ENCODE data around the gene TEKT5.

Gene TEKT5

DNA sequence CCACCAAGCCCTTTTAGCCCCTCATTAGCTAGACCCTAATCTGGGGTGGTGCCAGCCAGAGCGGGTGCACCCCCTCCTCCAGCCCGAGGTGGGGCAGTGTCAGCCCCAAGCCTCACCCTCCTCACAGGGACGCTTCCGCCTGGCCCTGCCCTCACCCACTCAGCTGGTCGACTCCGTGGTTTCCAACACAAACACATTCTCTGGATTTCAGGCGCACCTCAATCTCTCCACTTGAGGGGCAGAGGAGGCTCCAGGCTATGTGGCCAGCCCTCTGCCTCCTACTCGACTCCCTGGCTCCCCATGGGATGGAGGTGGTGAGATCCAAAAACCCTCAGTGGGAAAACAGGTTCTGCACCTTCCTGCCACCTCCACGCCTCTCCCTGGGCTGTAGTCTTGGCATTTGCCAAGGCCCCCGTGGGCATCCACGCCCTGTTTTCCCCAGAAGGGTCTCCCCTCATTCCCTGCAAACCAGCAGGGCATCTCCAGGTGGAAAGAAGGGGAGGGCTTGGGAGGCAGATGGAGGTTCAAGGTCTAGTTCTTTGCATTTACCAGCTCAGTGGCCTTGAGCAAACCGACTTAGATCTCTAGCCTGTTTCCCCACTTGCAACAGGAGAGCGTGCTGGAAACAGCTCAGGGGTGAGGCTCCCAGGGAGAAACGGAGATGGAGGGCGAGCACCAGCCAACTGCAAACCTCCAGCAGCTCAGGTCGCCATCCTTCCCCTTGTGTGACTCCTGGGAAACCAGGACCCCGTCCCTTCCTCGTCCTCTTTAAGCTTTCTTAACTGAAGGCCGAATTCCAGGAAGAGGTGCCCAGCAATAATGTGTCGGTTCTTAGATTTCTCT lies 116.0 kb downstream of the TEKT5 start:
- DNase-seq (ENCODE audit: low spot score), result no peak

Measured in hematopoietic multipotent progenitor cell treated with erythropoietin and hydrocortisone succinate and interleukin-3 and kit ligand, for 17 days (in vitro differentiated cells).